Endothelial cell (in vitro differentiated cells): Measurements from ENCODE around the gene PAPPA2. TPM values are rescaled to one million over a fixed set of nuclear protein-coding genes. Genes with fewer than 3 reads are reported as not detected.

Experiments
- DNase-seq: peaks from one replicate; pipeline ENCODE4 v3.0.0; 2021; ENCODE audit warnings: low spot score
- H3K27ac Mint-ChIP-seq: one replicate; pipeline ENCODE4 v1.8.0; 2021; ENCODE audit warnings: mixed read lengths, inconsistent platforms; ENCODE audit not compliant: unreplicated experiment
- H3K27me3 Mint-ChIP-seq: one replicate; pipeline ENCODE4 v1.8.0; 2021; ENCODE audit warnings: mild to moderate bottlenecking, moderate library complexity, mixed read lengths, inconsistent platforms; ENCODE audit not compliant: unreplicated experiment
- H3K36me3 Mint-ChIP-seq: one replicate; pipeline ENCODE4 v1.8.0; 2021; ENCODE audit warnings: mild to moderate bottlenecking, low read depth, mixed read lengths, inconsistent platforms; ENCODE audit not compliant: unreplicated experiment
- H3K4me1 Mint-ChIP-seq: one replicate; pipeline ENCODE4 v1.8.0; 2021; ENCODE audit warnings: mild to moderate bottlenecking, mixed read lengths, inconsistent platforms; ENCODE audit not compliant: unreplicated experiment
- H3K4me3 Mint-ChIP-seq: one replicate; pipeline ENCODE4 v1.8.0; 2021; ENCODE audit warnings: mild to moderate bottlenecking, mixed read lengths, inconsistent platforms; ENCODE audit not compliant: unreplicated experiment
- H3K9me3 Mint-ChIP-seq: one replicate; pipeline ENCODE4 v1.8.0; 2021; ENCODE audit warnings: mixed read lengths, inconsistent platforms; ENCODE audit not compliant: unreplicated experiment
- total RNA-seq: library from RNA; stranded (reverse); fragmentation: NEBNext Ultra II Directional; extraction: Animal tissue kit (Norgen Biotek cat#: 25700); gene quantifications from one replicate; pipeline ENCODE4 v1.2.1, GENCODE V29; 2021; ENCODE audit not compliant: unreplicated experiment
- TF ChIP-seq, protein P1 (sequence below): fragments of 200-600 bp; sonication (generic); IDR thresholded peaks from one replicate; pipeline ENCODE4 v1.5.0; 2021; ENCODE audit warnings: antibody characterized with exemption; ENCODE audit not compliant: unreplicated experiment

PAPPA2 gene
- total RNA-seq, 1 donor from 2014 or later = 0.33 TPM

DNA sequence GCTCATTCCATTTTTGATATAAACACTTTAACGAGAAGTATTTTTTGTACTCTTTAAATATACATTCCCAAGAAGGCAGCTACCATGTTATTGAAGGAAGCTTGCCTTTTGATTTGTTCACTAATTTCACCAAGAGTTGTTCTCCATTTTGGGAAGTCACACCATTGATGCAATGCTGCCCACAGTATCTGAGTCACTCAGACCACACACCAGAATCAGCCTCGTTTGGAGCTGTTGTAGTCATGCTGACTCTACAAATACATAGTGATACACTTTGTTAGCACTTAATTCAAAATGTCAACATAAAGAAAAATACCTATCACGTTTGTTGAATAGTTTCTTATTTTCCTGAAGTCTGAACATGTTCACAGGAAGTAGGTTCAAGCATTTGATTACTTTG is 78.7 kb downstream of the PAPPA2 start:
- TF ChIP-seq, protein P1, sequence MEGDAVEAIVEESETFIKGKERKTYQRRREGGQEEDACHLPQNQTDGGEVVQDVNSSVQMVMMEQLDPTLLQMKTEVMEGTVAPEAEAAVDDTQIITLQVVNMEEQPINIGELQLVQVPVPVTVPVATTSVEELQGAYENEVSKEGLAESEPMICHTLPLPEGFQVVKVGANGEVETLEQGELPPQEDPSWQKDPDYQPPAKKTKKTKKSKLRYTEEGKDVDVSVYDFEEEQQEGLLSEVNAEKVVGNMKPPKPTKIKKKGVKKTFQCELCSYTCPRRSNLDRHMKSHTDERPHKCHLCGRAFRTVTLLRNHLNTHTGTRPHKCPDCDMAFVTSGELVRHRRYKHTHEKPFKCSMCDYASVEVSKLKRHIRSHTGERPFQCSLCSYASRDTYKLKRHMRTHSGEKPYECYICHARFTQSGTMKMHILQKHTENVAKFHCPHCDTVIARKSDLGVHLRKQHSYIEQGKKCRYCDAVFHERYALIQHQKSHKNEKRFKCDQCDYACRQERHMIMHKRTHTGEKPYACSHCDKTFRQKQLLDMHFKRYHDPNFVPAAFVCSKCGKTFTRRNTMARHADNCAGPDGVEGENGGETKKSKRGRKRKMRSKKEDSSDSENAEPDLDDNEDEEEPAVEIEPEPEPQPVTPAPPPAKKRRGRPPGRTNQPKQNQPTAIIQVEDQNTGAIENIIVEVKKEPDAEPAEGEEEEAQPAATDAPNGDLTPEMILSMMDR = no peak
- Mint-ChIP-seq H3K27me3 (peaks cover 2% of the 10 kb centered on the region), H3K27ac (no peak overlapping the region), H3K36me3 (no peaks in the 10 kb centered on the region), H3K4me3 (no peak overlapping the region), H3K9me3 (no peaks in the 10 kb centered on the region), H3K4me1 (no peaks in the 10 kb centered on the region)
- DNase-seq = no peak

DNA sequence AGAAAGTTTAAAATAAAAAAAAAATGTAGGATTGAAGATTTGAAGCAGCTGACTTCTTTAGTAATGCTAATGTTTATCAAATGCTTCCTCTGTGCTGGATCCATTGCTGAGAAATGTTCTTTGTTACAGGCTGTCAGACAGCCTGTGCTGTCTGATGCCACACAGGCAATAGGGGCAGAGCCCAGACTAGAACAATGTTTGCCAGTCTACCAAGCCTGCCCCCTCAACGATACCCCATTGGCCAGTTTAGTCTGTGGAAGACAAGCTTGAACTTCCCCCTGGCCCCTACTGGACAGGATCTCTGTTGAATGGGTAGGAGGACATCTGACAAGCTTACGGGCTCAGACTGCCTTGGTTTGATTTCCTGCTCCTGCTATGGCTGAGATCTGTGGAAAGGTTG is 79.4 kb downstream of the PAPPA2 start:
- TF ChIP-seq, protein P1 = no peak
- DNase-seq = no peak
- Mint-ChIP-seq H3K27ac (no peak overlapping the region), H3K9me3 (no peaks in the 10 kb centered on the region), H3K4me1 (no peaks in the 10 kb centered on the region), H3K27me3 (peaks cover 2% of the 10 kb centered on the region), H3K4me3 (no peak overlapping the region), H3K36me3 (no peaks in the 10 kb centered on the region)

DNA sequence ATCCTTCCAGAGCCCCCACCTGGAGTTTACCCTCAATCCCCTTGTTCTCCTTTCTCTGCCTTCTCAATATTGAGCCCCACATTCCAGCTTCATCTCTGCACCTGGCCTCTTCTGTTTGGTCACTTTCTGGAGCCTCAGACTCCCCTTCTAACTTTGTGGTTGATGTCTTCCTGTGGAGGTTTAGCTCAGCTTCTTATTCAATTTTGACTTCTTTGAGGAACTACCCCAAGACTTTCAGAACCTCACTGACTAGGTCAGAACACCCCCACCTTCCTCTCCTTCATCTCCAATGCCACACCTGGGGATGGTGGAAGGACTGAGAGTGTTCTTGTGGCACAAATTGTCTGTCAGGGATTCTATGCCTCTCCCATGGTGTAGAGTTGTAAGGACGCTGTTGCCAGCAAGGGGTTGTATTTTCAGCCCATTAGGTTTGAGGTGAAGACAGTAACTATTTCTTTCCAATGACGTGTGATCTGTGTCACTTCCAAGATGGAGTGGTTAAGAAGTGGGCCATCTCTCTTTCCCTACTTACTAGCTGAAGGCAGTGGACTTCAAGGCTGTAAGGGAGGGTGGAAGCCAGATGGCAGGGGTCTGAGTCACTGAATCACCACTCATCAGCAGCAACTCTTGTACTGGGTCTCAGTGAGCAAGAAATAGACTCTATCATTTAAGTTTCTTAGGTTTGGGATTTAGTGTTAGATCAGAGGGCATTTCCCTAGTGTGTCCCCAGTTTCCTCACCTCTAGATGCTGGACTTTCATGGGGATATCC is 80.6 kb downstream of the PAPPA2 start:
- TF ChIP-seq, protein P1 = no peak
- H3K36me3 Mint-ChIP-seq = no peaks in the 10 kb centered on the region
- DNase-seq = no peak
- peaks cover 2% of the 10 kb centered on the region for H3K27me3 Mint-ChIP-seq
- no peak overlapping the region for H3K4me3 Mint-ChIP-seq
- H3K4me1 Mint-ChIP-seq = no peaks in the 10 kb centered on the region
- H3K27ac Mint-ChIP-seq = no peak overlapping the region
- no peaks in the 10 kb centered on the region for H3K9me3 Mint-ChIP-seq

DNA sequence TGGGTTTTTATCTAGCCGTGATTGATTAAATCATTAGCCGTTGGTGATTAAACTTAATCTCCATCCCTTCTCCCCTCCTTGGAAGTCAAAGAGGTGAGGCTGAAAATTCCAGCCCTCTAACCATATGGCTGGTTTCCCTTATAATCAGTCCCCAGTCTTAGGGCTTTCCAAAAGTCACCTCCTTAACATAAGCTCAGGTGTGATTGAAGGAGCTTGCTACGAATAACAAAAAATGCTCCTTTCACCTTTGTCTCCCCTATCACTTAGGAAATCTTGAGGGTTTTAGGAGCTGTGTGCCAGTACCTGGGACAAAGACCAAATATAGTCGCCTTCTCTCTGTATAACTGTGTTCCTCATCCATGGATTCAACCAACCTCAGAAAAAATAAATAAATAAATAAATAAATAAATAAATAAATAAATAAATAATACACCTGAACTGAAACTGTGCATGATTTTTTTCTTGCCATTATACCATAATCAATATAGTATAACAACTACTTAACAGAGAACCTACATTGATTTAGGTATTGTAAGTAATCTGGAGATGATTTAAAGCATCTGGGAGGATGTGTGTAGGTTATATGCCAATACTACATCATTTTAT is 82.2 kb downstream of the PAPPA2 start:
- TF ChIP-seq, protein P1 = no peak
- H3K27me3 Mint-ChIP-seq = peaks cover 2% of the 10 kb centered on the region
- no peak overlapping the region for H3K27ac Mint-ChIP-seq
- H3K4me1 Mint-ChIP-seq = no peaks in the 10 kb centered on the region
- H3K4me3 Mint-ChIP-seq = no peak overlapping the region
- no peaks in the 10 kb centered on the region for H3K9me3 Mint-ChIP-seq
- no peak for DNase-seq
- H3K36me3 Mint-ChIP-seq = no peaks in the 10 kb centered on the region

DNA sequence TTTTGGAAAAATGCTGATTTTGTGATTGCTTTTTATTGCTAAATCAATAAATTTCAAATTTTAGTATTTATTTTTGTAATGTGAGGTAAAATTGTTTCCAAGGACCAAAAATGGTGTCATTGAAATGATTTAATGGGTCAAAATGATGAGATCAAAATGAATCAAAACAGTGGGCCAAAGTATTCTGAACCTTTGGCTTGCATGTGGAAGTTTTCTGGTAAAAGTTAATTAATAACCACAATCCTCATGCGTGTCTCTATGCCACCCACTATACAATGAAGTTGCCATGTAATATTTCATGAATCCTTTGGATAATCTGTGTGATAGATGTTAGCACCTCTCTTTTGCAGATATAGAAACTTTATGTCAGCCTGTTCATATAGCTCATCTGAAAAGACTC is 83.8 kb downstream of the PAPPA2 start:
- no peak for DNase-seq
- Mint-ChIP-seq H3K27ac (no peak overlapping the region), H3K9me3 (no peaks in the 10 kb centered on the region), H3K4me1 (peaks cover 2% of the 10 kb centered on the region), H3K36me3 (no peaks in the 10 kb centered on the region), H3K27me3 (peaks cover 2% of the 10 kb centered on the region), H3K4me3 (no peak overlapping the region)
- TF ChIP-seq, protein P1 = no peak
